Daoy (cell line): ENCODE measurements around the gene PPP1R1B. TPM values are rescaled to one million over a fixed set of nuclear protein-coding genes. Genes with fewer than 3 reads are reported as not detected.

Experiments used
- DNase-seq: peaks from one replicate; pipeline ENCODE4 v3.0.0-alpha.2; 2015; ENCODE audit warnings: low read depth
- total RNA-seq: library from RNA; depleted of rRNA; stranded (reverse); fragments of >200 nt; shearing (Covaris generic); gene quantifications from 2 replicates; pipeline ENCODE4 v1.2.3, GENCODE V29; 2014

PPP1R1B gene
- total RNA-seq, 1 experiment from 2014 or later, result not detected

DNA sequence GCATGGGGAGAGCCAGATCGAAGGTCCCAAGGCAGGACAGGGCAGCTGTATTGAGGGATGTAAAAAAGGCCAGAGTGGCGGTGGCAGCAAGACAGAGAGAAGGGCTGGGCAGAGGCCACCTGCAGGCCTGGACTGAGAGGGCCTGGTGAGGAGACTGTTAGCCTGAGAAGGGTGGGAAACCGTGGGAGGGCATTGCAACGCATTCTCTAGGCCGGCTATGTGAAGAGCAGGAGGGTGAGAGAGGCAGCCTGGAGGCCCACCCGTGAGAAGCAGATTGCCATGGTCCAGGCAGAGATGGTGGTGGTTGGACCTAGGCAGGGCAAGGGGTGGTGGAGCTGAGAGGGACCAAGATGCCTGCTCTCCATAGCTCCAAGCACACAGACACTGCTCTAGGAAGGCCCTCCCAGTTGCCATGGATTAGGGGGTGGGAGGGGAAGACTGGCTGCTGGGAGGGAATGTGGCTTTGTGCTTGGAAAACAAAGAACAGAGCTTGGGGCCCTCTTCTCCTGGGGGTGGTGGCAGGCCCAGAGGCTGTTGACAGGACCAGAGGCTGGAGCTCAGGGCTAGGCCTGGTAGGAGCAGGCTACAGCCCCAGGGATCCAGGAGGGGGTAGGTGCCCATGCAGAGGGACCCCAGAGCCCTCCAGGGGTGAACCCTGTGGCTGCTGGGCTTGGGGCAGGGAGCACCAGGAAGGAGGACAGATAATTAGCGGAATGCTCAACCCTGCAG is 26.0 kb downstream of the PPP1R1B start:
- DNase-seq, result no peak

DNA sequence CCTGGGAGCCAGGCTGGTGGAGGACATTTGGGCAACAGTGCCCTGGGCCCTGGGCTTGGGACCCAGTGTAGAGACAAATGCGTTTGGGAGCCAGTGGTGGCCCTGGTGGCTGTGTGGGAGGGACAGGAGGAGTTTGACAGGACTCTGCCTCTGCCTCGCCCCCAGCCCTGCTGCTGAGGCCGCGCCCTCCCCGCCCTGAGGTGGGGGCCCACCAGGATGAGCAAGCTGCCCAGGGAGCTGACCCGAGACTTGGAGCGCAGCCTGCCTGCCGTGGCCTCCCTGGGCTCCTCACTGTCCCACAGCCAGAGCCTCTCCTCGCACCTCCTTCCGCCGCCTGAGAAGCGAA is 26.5 kb downstream of the PPP1R1B start:
- no peak for DNase-seq

DNA sequence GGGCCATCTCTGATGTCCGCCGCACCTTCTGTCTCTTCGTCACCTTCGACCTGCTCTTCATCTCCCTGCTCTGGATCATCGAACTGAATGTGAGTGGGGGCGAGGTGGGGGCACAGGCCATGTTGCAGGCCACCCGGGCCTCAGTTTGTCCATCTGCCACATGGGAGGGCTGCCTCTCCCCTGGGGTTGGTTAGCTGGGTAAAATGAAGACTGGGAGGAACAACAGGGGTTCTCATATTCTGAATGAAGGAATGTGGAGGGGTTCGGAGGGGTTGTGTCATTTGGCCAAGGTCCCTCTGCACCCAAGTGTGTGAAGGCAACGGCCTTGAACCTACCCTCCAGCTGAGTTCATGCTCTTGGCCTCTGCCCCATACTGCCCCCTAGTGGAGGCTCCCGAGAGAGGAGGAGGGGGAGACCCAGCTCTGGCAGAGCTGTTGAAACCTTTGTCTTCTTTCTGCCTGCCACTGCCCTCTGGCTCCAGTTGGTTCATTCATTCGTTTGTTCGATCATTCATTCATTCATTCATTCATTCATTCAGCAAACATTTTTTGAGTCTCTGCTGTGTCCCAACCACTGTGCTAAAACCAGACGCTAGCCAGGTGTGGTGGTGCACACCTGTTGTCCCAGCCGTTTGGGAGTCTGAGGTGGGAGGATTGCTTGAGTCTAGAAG is 27.0 kb downstream of the PPP1R1B start:
- peak; percentile 40 for DNase-seq

DNA sequence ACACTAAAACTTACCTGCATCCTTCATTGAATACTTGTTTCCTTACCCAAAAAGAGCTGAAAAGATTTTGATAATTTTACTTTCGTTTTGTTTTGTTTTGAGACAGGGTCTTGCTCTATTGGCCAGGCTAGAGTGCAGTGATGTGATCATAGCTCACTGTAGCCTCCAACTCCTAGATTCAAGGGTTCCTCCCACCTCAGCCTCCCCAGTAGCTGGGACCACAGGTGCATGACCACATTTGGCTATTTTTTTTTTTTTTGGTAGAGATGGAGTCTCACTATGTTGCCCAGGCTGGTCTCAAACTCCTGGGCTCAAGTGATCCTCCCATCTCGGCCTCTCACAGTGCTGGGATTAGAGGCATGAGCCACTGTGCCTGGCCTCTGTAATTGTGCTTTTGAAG is 28.4 kb downstream of the PPP1R1B start:
- DNase-seq, result no peak

DNA sequence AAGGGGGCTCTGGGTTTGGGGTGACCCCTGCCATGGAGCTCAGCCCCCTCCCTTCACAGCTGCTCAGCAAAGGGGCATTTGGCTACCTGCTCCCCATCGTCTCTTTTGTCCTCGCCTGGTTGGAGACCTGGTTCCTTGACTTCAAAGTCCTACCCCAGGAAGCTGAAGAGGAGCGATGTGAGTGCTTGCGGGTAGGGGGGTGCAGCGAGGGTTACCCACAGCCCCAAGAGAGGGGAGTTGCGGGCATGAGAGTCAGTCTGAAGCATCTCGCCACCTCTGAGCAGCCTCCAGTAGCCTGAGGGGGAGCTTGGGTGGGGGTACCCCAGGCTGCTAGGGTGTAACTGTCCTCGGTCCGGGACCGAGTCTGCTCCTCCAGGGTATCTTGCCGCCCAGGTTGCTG is 31.6 kb downstream of the PPP1R1B start:
- DNase-seq, result no peak

DNA sequence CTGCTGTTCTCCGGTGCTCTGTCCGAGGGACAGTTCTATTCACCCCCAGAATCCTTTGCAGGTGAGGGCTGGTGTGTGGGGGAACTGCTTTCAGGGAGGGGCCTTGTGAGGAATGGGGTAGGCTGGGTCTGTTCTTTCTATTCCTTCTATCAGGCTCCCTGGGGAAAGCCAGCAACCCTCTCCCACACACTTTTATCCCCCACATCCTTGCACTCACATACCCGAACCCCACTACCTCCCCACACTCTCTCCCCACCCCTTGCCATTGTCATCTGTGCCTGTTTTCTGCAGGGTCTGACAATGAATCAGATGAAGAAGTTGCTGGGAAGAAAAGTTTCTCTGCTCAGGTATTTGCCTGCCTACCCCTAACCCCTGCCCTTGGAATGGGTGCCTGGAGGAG is 32.0 kb downstream of the PPP1R1B start:
- DNase-seq, result no peak

DNA sequence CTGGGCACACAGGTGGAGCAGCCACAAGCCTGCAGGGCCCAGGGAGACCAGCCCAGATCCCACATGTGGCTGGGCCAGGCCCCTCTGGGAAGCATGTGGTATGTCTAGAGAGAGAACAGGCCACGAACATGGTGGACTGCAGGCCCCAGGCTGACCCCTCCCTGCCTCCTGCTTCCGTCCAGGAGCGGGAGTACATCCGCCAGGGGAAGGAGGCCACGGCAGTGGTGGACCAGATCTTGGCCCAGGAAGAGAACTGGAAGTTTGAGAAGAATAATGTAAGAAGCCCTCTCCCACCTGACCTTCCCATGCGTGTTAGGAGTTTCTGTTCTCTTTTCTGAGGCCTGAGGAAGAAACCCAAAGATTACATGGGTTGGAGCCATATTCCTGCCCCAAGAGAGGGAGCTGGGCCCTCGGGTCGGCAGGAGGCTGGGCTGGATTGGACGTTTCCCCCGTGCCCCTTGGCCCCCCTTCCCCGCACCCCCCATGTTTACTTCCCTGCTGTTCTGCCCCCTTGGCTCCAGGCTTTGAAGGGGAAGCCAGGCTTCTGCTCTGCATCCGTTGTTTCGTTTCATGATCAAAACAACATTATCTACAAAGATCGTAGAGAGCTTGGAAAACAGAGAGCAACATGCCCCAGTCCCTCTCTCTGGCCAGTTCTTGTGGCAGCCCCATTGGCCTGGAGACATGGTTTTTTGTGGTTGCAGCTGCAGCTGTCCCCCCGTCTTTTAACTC is 32.7 kb downstream of the PPP1R1B start:
- DNase-seq, result no peak

DNA sequence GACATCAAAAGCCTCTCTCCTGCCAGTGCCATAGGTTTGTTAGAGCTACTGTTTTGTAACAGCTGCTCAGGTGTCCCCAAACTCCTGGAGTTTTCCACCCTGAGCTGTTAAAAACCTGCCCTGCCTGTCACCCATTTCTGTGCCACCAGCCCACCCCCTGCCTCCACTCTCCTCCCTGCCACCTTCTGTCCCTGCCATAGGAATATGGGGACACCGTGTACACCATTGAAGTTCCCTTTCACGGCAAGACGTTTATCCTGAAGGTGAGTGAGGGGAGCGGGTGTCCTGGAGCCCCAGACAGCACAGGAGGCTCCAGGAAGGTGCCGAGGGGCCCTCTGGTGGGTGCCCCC is 33.2 kb downstream of the PPP1R1B start:
- no peak for DNase-seq

DNA sequence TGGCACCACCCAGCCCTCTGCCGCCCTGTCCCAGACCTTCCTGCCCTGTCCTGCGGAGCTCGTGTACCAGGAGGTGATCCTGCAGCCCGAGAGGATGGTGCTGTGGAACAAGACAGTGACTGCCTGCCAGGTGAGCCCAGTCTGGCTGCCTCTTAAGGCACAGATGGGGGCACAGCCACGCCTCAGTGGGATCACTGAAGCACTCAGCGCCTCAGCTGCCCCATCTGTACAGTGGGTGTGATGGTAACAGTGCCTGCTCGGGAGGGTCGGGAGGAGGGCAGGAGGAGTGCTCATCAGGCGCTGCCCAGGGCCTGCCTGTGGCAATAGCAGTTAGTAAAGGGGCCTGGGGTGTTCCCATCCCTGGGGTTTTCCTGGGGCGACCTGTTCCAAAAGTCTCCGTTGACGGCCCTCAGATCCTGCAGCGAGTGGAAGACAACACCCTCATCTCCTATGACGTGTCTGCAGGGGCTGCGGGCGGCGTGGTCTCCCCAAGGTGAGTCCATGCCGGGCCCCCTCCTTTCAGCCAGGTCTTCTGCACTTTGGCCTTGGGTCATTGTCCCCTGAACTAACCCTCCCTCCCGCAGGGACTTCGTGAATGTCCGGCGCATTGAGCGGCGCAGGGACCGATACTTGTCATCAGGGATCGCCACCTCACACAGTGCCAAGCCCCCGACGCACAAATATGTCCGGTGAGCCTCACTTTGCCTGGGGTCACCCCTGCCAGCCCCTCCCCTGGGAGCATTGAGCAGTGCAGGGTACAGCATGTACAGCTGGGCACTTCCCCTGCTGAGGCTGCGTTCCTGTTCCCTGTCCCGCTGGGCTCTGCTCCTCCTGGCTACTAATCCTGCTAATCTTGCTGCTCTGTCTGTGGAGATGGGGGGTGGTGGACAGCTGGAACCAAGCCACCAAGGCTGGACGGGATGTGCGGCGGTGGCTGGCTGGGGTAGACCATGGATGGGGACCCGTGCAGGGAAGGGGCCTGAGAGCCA is 33.9 kb downstream of the PPP1R1B start:
- no peak for DNase-seq

DNA sequence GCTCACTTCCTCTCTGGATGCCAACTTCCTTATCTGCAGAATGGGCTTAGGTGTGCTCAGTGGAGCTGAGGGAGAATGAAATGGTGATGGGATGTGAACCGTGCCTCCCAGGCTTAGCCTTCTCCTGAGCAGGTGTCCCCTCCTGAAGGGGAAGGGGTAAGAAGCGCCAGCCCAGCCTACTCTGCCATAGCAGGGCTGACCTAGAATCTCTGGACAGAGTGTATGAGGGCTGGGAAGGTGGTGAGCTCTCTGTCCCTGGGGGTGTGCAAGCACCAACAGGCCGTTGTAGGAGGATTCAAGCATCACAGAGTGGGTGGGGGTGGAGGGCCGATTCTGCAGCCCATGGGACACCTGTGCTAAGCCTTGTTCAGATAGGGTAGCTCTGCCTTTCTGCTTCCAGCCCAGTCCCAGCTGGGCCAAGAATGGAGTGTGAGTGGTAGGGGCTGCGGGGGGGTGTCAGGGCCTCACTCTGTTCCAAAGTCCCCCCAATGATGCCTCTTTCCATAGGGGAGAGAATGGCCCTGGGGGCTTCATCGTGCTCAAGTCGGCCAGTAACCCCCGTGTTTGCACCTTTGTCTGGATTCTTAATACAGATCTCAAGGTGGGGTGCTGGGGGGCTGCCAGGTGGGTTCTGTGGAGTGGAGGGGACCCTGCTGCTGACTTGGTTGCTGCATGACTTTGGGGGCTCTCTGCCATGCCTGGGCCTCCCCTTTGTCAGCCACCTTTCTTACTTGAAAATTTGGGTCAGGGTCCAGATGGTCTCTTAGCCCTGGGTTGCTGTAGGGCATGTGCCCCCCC is 35.2 kb downstream of the PPP1R1B start:
- no peak for DNase-seq

DNA sequence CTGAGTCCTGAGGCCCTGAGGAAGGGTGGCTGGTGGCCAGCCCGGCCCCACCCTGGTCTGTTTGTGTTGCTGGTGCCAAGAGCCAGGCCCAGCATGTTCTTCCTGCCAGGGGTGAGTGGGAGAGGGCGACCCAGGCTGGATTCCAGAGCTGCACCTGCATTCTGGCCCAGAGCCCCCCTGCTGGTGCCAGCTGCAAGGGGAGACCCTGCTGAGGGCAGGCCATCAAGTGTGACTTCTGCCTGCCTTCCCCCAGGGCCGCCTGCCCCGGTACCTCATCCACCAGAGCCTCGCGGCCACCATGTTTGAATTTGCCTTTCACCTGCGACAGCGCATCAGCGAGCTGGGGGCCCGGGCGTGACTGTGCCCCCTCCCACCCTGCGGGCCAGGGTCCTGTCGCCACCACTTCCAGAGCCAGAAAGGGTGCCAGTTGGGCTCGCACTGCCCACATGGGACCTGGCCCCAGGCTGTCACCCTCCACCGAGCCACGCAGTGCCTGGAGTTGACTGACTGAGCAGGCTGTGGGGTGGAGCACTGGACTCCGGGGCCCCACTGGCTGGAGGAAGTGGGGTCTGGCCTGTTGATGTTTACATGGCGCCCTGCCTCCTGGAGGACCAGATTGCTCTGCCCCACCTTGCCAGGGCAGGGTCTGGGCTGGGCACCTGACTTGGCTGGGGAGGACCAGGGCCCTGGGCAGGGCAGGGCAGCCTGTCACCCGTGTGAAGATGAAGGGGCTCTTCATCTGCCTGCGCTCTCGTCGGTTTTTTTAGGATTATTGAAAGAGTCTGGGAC is 36.0 kb downstream of the PPP1R1B start:
- DNase-seq, result no peak

DNA sequence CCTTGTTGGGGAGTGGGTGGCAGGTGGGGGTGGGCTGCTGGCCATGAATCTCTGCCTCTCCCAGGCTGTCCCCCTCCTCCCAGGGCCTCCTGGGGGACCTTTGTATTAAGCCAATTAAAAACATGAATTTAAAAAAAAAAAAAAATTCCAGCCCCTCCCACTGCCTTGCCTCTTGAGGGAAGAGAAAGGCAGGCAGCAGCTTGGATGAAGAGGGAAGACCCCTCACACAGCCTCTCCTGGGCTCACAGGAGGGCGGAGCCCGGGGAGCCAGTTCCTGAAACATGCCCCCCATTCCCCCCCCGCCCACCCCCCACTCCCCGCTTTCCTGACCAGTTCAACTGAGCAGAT is 36.6 kb downstream of the PPP1R1B start:
- DNase-seq, result no peak

DNA sequence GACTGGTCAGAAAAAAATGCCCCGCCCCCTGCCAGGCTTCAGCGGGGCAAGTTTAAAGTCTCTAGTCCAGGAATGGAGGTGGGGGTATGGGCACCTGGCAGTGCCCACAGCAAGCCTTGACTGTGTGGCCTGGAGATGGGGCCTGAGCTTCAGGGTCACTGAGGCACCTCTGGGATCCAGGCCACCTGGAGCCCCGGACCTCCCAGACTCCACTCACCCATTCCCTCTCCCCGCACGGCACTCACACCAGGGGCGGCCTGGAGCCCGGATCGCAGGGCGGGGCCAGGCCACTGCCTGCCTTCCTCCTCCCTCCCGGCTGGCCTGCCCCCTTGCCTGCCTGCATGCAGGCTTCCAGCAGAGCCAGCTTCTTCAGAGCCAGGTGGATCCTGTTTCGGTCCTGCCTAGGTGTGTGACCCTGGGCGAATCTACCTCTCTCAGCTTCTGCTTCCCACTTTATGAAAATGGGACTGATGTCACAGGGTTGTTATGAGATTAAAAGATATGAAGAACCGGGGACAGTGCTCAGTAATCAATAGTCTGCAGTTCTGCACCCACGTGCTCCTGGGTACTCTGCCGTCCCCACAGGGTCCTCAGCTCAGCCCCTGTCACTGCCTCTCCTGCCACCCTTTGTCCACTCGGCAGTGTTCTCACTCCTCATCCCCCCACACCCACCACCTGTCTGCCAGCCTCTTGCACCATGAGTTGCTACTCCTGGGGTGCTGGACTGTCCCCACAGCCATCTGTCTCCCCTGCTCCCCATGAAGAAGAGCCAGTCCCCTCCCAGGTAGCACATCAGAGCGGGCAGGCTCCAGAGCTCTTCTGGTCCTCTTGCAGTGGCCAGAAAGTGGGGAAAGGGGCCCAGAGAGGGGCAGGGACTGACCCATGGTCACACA is 37.2 kb downstream of the PPP1R1B start:
- DNase-seq, result peak; percentile 62

DNA sequence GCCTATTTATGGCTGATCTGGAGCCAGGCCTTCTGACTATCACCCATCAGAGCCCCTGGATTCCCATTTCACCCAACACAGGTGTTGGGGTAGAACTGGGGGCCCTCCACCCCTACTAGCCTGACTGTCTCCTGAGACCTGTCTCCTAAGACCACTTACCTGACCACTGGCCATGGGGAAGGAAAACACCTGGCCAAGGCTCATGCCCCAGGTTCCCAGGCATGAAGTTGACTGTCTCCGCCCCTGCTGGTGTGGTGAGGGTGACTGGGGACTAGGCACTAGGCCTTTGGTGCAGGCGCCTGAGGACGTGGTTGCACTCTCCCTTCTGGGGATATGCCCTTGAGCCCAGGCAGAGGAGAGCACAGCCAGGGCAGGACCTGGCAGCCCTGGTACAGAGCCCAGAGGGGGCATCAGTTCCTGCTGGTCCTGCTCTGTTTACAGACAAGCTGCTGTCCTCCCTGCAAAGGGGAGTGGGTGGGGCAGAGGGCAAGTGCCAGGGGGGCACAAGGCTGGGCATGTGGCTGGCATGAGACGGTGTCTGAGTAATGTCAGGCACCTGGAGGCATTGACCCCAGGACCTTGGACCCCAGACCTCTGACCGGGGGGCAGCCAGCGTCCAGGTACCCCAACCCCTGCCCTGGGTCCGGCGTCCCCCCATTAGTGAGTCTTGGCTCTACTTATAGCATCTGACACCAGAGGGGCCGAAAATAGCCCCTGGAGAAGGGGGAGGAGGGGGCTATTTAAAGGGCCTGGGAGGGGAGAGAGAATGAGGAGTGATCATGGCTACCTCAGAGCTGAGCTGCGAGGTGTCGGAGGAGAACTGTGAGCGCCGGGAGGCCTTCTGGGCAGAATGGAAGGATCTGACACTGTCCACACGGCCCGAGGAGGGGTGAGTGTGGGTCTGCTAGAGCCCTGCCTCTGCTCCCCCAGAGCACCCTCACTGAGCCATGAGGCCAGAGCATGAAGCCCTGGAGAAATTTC is 38.1 kb downstream of the PPP1R1B start, which contains the start of gene TCAP:
TSS of gene TCAP (plus strand) at position 769 of the 981 bp plus-strand sequence. CDS start at position 780, 11 bp downstream.
- DNase-seq, result no peak

DNA sequence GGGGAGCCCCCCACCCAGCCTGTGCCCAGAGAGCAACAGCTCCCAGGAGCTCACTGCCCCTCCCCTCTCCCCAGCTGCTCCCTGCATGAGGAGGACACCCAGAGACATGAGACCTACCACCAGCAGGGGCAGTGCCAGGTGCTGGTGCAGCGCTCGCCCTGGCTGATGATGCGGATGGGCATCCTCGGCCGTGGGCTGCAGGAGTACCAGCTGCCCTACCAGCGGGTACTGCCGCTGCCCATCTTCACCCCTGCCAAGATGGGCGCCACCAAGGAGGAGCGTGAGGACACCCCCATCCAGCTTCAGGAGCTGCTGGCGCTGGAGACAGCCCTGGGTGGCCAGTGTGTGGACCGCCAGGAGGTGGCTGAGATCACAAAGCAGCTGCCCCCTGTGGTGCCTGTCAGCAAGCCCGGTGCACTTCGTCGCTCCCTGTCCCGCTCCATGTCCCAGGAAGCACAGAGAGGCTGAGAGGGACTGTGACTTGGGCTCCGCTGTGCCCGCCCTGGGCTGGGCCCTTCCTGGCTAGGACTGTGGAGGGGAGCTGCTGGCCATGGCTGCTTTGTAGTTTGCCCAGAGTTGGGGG is 39.0 kb downstream of the PPP1R1B start:
- DNase-seq, result no peak

DNA sequence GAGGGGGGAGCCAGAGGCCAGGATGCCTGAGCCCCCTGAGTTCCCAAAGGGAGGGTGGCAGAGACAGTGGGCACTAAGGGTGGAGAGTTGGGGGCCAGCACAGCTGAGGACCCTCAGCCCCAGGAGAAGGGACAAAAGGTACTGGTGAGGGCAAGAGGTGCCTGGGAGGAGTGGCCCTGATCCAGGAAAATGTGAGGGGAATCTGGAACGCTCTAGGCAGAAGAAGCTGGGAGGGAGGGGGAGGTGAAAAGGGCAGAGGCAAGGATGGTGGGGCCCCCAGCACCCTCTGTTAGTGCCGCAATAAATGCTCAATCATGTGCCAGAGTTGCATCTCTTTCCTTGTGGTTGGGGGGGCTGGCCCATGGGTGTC is 39.5 kb downstream of the PPP1R1B start:
- no peak for DNase-seq

DNA sequence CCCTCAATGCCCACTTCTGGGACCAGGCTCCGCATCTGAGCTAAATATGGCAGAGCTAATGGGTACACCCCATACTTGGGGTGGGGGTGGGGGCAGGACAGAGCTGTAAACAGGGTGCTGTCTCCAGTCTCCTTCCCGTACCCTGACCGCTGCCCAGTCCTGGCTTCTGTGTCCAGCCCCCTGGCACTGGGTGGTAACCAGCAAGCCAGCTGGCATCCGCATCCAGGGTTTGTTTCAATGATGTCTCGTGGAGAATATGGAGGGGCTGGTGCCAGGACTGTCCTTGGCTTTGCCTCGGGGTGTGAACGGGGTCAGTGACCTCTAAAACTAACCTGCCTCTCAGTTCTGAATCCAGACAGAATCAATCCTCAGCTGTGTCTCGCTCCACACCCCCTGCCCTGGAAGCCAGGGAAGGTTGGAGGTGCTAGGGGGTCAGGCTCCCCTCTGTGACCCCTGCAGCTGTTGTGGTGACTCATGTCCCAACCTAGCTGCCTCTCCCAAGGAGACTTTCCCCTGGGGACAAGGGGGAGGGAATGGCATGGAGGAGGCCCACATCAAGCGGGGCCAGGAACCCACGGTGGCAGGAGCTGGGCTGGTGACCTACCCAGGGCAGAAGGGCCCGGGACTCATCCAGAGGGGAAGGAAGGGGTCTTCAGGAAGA is 40.0 kb downstream of the PPP1R1B start:
- no peak for DNase-seq
